Adipocyte (in vitro differentiated cells): Measurements from ENCODE around the gene AGPAT3.

ENCODE experiments used
- DNase-seq: peaks from one replicate; pipeline ENCODE4 v3.0.0-alpha.2; 2015; ENCODE audit warnings: low read depth
- H3K27me3 ChIP-seq: replicated peaks from 2 replicates; pipeline ENCODE4 v1.7.0; 2013; ENCODE audit warnings: mild to moderate bottlenecking, low read length, moderate library complexity; ENCODE audit not compliant: control insufficient read depth, insufficient read depth
- H3K36me3 ChIP-seq: 2 replicates; pipeline ENCODE4 v1.7.0; 2013; ENCODE audit warnings: low read length, mild to moderate bottlenecking, moderate library complexity; ENCODE audit not compliant: control insufficient read depth, insufficient read depth, severe bottlenecking
- H3K4me1 ChIP-seq: 2 replicates; pipeline ENCODE4 v1.7.0; 2013; ENCODE audit warnings: mild to moderate bottlenecking, low read length, moderate library complexity; ENCODE audit not compliant: control insufficient read depth, insufficient read depth
- H3K4me3 ChIP-seq: 2 replicates; pipeline ENCODE4 v1.7.0; 2013; ENCODE audit warnings: mild to moderate bottlenecking, low read length, moderate library complexity
- H3K9ac ChIP-seq: 2 replicates; pipeline ENCODE4 v1.7.0; 2013; ENCODE audit warnings: mild to moderate bottlenecking, low read length, moderate library complexity
- H3K9me3 ChIP-seq: 2 replicates; pipeline ENCODE4 v1.7.0; 2013; ENCODE audit warnings: mild to moderate bottlenecking, low read length, moderate library complexity; ENCODE audit not compliant: control insufficient read depth

Gene AGPAT3

DNA sequence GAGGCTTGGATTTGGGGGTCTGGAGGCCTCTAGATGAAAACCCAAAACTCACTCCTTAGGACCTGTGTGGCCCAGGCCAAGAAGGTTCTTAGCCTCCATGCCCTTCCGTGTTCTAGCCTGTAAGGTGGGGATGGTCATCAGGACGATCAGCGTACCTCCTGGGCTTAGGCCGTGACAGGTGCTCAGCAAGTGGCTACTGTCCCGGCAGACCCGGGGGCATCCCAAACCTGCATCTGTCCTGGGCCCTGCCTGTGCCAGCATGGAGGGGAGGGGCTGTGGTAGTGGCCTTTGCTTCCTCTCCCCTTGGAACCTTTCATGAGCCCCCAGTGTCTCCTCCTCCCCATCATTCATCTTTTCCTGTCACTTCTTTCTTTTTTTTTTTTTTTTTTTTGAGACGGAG, 124.4 kb downstream of the AGPAT3 start:
- Histone ChIP-seq H3K9me3 (no peaks in the 10 kb centered on the region), H3K27me3 (peaks cover 2% of the 10 kb centered on the region), H3K9ac (no peak overlapping the region), H3K36me3 (no peaks in the 10 kb centered on the region), H3K4me1 (peaks cover 5% of the 10 kb centered on the region), H3K4me3 (no peak overlapping the region)
- no peak for DNase-seq

DNA sequence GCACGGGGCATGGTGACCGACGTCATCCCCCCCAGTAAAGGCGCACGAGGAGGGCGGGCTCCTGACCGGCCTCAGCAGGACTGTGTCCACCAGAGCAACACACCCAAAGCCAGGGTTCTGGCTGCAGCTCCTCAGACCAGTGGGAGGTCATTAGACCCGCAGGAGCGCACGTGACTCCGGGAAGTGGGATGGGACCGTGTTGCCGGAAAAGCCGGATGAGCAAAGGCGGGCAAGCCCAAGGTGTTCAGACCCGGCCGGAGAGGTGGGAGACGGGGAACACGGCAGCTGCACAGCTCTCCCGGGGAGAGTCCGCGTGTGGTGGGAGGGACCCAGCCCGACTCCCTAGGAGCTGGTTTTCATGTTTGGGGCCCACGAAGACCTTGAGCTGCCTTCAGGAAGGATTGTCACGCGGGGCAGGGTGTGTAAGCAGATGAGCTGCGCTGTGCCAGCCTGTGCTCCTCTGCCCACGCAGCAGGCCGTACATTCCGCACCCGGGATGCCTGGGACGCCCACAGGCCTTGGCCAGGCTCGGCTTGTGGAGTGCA, 126.5 kb downstream of the AGPAT3 start:
- H3K27me3 ChIP-seq, result peaks cover 2% of the 10 kb centered on the region
- no peak overlapping the region for H3K4me3 ChIP-seq
- H3K9ac ChIP-seq, result no peak overlapping the region
- no peaks in the 10 kb centered on the region for H3K9me3 ChIP-seq
- H3K4me1 ChIP-seq, result peaks cover 5% of the 10 kb centered on the region
- DNase-seq, result no peak
- H3K36me3 ChIP-seq, result no peaks in the 10 kb centered on the region

DNA sequence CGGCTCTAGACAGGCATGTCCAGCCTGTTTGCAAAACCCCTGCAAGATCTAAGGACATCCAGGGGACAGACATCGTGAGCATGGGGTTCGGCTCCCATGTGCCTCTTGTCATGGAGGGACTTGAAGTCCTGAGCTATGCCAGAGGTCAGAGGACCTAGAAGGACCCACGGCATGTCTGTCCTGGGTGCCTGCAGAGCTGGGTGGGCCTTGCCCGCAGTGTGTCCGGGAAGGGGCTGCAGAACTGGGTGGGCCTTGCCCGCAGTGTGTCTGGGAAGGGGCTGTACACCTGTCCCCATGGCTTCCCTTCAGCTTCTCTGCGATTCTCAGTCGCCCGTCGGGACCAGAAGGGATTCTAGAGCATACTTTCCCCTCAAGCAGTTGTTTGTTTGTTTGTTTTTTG, 127.1 kb downstream of the AGPAT3 start:
- peaks cover 2% of the 10 kb centered on the region for H3K27me3 ChIP-seq
- DNase-seq, result no peak
- H3K4me3 ChIP-seq, result no peak overlapping the region
- H3K9me3 ChIP-seq, result no peaks in the 10 kb centered on the region
- no peak overlapping the region for H3K9ac ChIP-seq
- no peaks in the 10 kb centered on the region for H3K4me1 ChIP-seq
- no peaks in the 10 kb centered on the region for H3K36me3 ChIP-seq

DNA sequence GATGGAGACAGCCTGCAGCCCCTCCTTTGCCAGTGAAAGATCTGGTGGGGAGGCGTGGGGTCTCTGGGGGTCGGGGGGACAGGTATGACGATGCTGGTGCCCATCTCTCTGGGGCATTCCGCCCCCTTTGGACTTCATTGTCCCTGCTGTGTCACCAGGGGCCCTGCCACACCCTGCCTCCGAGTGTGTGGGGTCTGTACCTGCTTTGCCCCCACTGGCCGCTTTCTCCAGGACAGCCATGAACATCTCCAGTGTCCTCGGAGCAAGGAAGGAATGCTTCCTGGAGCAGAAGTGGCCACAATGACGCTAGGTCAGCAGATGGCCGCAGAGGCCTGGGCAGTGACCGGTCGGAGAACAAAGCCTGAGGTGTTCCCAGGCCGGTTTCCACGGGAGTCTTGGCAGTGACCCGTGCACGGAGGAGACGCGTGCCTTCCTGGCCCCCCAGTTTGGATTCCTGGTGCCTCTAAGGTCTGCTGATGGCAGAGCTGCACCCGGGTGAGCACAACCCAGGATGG, 128.5 kb downstream of the AGPAT3 start:
- Histone ChIP-seq H3K4me1 (no peaks in the 10 kb centered on the region), H3K27me3 (peaks cover 2% of the 10 kb centered on the region), H3K36me3 (no peaks in the 10 kb centered on the region), H3K9ac (no peak overlapping the region), H3K4me3 (no peak overlapping the region), H3K9me3 (peaks cover 9% of the 10 kb centered on the region)
- DNase-seq, result no peak

DNA sequence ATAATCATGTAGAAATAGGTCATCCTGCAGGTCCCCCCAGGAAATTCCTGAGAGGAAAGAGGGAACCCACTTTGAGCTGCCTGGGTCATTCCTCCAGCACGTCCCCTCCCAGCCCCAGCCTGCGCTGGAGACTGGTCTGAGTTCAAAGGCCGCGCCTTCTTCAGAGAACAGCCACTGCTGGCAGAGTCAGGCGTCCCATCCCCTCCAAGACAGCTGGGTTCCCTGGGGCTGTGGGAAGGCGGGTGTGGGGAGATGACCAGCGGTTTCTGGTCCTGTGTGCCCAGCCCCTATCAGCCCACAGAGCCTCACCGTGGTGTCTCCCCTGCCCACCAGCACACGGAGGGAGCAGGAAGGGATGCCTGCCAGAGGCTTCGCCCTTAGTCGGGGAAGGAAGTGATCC, 129.1 kb downstream of the AGPAT3 start:
- H3K36me3 ChIP-seq, result no peaks in the 10 kb centered on the region
- no peaks in the 10 kb centered on the region for H3K27me3 ChIP-seq
- no peak overlapping the region for H3K9ac ChIP-seq
- DNase-seq, result no peak
- peaks cover 9% of the 10 kb centered on the region for H3K9me3 ChIP-seq
- H3K4me1 ChIP-seq, result no peaks in the 10 kb centered on the region
- H3K4me3 ChIP-seq, result no peak overlapping the region

DNA sequence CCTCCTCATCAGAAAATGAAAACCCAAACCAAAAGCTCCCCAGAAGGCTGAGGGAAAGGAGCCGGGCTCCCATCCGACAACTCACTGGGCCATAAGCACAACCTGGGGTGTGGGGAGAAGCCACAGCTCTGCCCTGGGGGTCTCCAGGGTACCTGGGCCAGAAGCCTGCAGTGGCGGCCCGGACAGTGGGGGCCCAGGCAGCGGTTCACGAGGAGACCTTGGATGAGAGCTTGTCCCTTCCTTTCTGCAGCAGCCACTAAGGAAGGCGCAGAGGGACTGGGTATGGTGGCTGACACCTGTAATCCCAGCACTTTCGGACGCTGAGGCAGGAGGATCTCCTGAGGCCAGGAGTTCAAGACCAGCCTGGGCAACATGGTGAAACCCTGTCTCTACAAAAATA, 129.6 kb downstream of the AGPAT3 start:
- Histone ChIP-seq H3K9ac (no peak overlapping the region), H3K9me3 (peaks cover 9% of the 10 kb centered on the region), H3K4me1 (no peaks in the 10 kb centered on the region), H3K27me3 (no peaks in the 10 kb centered on the region), H3K4me3 (no peak overlapping the region), H3K36me3 (no peaks in the 10 kb centered on the region)
- DNase-seq, result no peak

DNA sequence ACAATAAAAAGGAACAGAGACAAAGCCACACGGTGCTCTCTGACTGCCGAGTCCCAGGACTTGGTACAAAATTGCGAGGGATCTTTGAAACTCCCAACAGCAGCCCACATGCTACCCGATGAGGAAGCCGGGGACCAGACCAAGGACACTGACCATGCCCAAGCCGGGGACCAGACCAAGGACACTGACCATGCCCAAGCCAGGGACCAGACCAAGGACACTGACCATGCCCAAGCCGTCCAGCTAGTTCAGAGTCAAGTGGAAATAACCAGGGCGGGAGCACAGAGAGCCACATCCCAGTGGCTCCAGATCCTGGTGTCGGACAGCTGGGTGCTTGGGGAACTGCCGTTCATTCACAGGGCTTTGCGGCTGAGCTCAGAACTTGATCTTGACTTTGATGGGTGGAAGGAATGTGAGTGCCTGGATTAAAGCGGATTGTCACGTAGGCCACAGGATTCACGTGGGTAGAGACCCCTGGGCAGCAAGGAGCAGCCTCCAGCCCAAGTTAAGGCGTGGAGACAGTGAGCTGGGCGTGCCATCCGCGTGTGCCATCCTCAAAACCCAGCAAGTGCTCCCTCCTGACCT, 130.6 kb downstream of the AGPAT3 start:
- Histone ChIP-seq H3K36me3 (no peaks in the 10 kb centered on the region), H3K4me3 (no peak overlapping the region), H3K9me3 (peaks cover 9% of the 10 kb centered on the region), H3K9ac (no peak overlapping the region), H3K27me3 (no peaks in the 10 kb centered on the region), H3K4me1 (peaks cover 4% of the 10 kb centered on the region)
- DNase-seq, result no peak

DNA sequence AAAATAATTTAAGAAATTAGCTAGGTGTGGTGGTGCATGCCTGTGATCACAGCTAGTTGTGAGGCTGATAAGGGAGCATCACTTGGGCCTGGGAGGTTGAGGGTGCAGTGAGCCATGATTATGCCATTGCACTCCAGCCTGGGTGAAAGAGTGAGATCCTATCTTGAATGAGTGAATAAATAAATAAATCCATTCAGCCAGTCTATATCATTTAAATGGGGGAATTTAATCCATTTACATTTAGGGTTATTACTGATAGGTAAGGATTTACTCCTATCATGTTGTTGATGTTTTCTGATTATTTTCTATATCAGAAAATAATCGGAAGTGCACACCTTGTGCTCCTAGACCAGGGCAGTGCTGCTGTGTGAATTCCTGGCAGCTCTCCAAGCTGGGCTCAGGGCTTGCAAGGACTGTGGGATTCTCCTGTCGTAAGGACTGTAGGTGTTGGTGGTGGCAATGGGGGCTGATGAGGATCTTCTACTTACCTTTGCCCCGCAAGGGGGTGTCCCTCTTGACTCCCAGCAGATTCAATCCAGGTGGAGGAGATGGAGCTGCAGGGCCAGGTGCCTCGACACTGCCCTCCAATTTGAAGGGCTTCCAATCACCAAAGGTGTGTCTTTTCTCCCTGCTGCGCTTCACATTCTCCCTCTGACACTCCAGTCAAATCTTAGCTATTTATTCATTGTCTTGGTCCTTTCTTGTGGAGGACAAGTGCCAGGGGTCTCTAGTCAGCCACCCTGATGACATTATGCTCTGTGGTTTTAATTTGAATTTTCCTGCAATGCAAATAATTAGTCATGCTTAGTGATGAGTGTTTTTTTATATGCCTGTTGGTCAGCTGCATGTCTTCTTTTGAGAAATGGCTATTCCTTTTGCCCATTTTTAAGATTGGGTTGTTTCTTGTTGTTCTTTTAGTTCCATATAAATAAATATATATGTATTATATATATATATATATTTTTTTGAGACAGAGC, 133.0 kb downstream of the AGPAT3 start:
- Histone ChIP-seq H3K9me3 (peaks cover 9% of the 10 kb centered on the region), H3K9ac (no peak overlapping the region), H3K4me1 (peaks cover 5% of the 10 kb centered on the region), H3K27me3 (no peaks in the 10 kb centered on the region), H3K36me3 (no peaks in the 10 kb centered on the region), H3K4me3 (no peak overlapping the region)
- DNase-seq, result no peak

DNA sequence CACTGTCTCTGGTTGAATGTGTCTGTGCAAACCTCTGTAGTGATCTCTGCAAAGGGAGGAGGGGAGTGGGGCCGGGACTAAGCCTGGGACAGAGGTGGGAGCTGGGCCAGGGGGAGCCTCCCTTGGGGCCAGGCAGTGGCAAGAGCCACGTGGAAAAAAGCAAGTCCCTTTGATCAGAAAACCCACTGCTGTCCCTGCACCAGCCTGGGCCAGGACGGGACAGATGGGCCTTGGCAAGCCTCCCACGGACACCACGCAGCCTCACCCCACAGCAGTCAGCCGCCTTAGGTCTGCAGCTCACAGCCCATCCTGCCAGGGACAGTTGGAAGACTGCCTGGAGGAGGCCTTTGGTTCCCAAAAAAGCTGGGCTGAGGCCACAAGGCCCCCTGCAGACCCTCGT, 135.3 kb downstream of the AGPAT3 start:
- Histone ChIP-seq H3K36me3 (no peaks in the 10 kb centered on the region), H3K9ac (no peak overlapping the region), H3K4me1 (peaks cover 7% of the 10 kb centered on the region), H3K27me3 (no peaks in the 10 kb centered on the region), H3K4me3 (no peak overlapping the region), H3K9me3 (peaks cover 9% of the 10 kb centered on the region)
- DNase-seq, result no peak

DNA sequence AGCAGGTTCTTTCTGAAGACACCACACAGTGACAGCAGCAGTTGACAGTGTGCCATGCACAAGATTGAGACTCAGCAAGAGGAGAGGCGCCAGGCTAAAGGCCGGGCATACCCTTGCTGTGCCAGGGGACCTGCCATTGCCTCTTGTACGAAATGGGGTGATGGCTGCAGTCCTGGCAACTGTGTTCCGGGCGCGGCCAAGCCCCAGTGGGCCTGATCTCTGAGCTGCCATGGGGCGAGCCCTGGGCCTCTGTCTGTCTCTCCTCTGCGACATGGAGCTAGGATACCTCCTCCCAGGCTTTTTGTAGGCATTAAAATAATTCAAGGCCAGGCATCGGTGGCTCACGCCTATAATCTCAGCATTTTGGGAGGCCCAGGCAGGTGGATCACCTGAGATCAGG, 137.5 kb downstream of the AGPAT3 start:
- H3K27me3 ChIP-seq, result no peaks in the 10 kb centered on the region
- peaks cover 26% of the 10 kb centered on the region for H3K4me1 ChIP-seq
- H3K36me3 ChIP-seq, result no peaks in the 10 kb centered on the region
- no peak overlapping the region for H3K4me3 ChIP-seq
- no peak overlapping the region for H3K9ac ChIP-seq
- DNase-seq, result no peak
- peaks cover 5% of the 10 kb centered on the region for H3K9me3 ChIP-seq

DNA sequence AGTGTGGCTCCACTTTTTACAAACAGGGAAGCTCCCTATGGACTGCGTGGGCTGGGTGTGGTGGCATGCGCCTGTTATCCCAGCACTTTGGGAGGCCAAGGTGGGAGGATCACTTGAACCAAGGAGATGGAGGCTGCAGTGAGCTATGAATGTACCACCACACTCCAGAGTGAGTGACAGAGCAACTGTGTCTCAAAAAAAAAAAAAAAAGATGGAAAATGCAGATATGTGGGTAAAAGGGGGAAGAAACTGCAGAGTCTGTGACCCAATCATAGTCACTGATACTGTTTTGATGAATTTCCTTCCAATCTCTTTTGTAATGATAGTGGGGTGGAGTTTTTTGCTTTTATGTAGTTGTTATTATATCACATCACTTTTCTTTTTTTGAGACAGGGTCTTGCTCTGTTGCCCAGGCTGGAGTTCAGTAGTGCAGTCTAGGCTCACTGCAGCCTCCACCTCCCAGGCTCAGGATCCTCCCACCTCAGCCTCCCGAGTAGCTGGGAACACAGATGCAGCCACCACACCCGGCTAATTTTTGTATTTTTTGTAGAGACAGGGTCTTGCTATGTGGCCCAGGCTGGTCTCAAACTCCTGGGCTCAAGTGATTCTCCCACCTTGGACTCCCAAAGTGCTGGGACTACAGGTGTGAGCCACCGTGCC, 138.4 kb downstream of the AGPAT3 start:
- Histone ChIP-seq H3K9ac (no peak overlapping the region), H3K4me1 (peaks cover 34% of the 10 kb centered on the region), H3K9me3 (no peaks in the 10 kb centered on the region), H3K4me3 (no peak overlapping the region), H3K27me3 (no peaks in the 10 kb centered on the region), H3K36me3 (no peaks in the 10 kb centered on the region)
- DNase-seq, result no peak
